Adrenal gland (tissue), 5 donors: ENCODE data around the gene UNC13D.

Experiments
- CTCF ChIP-seq, 6 experiments: fragments of 450-650 bp in 4 of 6; fragments of 200-600 bp in 2 of 6; sonication (generic) in 1 of 6; IDR thresholded peaks; 1 replicate in 5 of 6; 2 replicates in 1 of 6; pipeline versions ENCODE4 v1.5.1 to v1.8.0; 2016 to 2021; ENCODE audit warnings: antibody characterized with exemption in 6 of 6, mild to moderate bottlenecking in 2 of 6, moderate library complexity in 1 of 6
- POLR2A ChIP-seq, 2 donors: fragments of 450-650 bp; IDR thresholded peaks; one replicate each; pipeline ENCODE4 v1.6.1; 2017; ENCODE audit warnings: antibody characterized with exemption in 2 of 2, mild to moderate bottlenecking in 2 of 2, moderate library complexity in 1 of 2
- donor health status: DM: no; HTN: no; CAD: no.

GRCh38 chr17:75843577-75844529 lies at the start of gene UNC13D:
- TF ChIP-seq POLR2A (IDR thresholded peaks at IDR 0.05) (no peak), CTCF (IDR thresholded peaks at IDR 0.05) (no peak)
